ENCODE results near the gene MDGA2.

MDGA2 gene

DNA sequence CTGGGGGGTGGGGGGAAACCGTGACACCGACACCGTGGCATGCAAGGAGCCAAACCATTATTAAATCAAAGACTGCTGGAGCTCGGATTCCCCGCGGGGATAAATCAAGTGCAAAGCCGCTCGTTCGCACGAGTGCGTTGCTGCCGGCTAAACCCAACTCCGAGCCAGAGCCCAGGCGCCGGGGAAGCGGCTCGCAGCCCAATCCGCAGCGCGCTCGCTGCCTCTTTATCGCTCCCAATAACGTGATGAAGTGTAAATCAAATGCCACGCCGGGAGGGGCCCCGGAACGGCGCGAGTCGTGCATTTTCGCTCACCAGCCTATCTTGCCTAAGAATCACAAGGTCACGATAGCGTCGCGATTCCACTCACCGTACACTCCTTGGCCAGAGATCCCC is 1.3 kb downstream of the MDGA2 start:
- Mint-ChIP-seq H3K27ac (no peak overlapping the region), H3K36me3 (ENCODE audit: low read depth) (no peaks in the 10 kb centered on the region), H3K4me1 (peaks cover 14% of the 10 kb centered on the region), H3K9me3 (no peaks in the 10 kb centered on the region), H3K4me3 (peak overlapping the region; percentile 83 to 96 (median 87)), H3K27me3 (ENCODE audit: low read depth) (peaks cover 60% of the 10 kb centered on the region)
- TF ChIP-seq, protein P1, sequence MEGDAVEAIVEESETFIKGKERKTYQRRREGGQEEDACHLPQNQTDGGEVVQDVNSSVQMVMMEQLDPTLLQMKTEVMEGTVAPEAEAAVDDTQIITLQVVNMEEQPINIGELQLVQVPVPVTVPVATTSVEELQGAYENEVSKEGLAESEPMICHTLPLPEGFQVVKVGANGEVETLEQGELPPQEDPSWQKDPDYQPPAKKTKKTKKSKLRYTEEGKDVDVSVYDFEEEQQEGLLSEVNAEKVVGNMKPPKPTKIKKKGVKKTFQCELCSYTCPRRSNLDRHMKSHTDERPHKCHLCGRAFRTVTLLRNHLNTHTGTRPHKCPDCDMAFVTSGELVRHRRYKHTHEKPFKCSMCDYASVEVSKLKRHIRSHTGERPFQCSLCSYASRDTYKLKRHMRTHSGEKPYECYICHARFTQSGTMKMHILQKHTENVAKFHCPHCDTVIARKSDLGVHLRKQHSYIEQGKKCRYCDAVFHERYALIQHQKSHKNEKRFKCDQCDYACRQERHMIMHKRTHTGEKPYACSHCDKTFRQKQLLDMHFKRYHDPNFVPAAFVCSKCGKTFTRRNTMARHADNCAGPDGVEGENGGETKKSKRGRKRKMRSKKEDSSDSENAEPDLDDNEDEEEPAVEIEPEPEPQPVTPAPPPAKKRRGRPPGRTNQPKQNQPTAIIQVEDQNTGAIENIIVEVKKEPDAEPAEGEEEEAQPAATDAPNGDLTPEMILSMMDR (IDR thresholded peaks at IDR 0.05; ENCODE audit: unreplicated experiment in 3 of 3) = no peak

DNA sequence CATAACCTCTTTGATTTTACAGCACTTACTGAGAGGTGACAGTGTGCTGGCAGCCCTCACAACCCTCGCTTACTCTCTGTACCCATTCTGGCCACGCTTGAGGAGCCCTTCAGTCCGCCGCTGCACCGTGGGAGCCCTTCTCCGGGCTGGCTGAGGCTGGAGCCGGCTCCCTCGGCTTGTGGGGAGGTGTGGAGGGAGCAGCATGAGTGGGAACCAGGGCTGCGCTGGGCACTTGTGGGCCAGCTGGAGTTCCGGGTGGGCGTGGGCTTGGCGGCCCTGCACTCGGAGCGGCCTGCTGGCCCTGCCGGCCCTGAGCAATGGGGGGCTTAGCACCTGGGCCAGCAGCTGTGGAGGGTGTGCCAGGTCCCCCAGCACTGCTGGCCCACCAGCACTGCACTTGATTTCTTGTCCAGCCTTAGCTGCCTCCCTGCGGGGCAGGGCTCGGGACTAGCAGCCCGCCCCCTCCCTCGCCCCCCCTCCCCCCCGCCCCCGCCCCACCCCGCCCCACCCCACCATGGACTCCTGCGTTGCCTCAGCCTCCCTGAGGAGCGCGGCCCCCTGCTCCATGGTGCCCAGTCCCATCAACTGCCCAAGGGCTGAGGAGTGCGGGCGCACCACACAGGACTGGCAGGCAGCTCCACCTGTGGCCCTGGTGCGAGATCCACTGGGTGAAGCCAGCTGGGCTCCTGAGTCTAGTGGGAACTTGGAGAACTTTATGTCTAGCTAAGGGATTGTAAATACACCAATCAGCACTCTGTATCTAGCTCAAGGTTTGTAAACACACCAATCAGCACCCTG is 9.9 kb downstream of the MDGA2 start:
- Mint-ChIP-seq H3K27me3 (ENCODE audit: low read depth) (peaks cover 3% of the 10 kb centered on the region), H3K27ac (no peak overlapping the region), H3K9me3 (no peaks in the 10 kb centered on the region), H3K4me1 (no peaks in the 10 kb centered on the region), H3K4me3 (no peak overlapping the region), H3K36me3 (ENCODE audit: low read depth) (no peaks in the 10 kb centered on the region)
- TF ChIP-seq, protein P1 (IDR thresholded peaks at IDR 0.05; ENCODE audit: unreplicated experiment in 3 of 3) = no peak

DNA sequence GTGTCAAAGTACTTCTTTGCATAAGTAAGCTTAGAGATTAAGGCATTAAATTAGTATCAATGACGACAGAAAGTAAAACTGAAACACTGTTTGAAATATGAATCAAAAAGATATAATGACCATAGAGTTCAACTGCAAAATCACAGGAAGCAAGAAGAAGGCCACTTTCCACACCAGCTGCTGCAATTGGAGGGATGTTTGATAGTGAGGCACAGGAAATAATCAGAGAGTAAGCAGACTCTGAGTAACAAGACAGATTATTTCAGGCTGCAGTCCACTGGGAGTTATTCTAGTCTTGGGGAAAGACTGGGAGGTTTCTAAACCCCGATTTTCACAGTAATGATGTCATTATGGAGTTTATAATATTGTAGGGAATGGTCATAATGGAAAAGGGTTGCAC is 12.9 kb downstream of the MDGA2 start:
- Mint-ChIP-seq H3K36me3 (ENCODE audit: low read depth) (no peaks in the 10 kb centered on the region), H3K27me3 (ENCODE audit: low read depth) (peaks cover 3% of the 10 kb centered on the region), H3K27ac (no peak overlapping the region), H3K4me3 (no peak overlapping the region), H3K4me1 (no peaks in the 10 kb centered on the region), H3K9me3 (no peaks in the 10 kb centered on the region)
- TF ChIP-seq, protein P1 (IDR thresholded peaks at IDR 0.05; ENCODE audit: unreplicated experiment in 3 of 3) = no peak

DNA sequence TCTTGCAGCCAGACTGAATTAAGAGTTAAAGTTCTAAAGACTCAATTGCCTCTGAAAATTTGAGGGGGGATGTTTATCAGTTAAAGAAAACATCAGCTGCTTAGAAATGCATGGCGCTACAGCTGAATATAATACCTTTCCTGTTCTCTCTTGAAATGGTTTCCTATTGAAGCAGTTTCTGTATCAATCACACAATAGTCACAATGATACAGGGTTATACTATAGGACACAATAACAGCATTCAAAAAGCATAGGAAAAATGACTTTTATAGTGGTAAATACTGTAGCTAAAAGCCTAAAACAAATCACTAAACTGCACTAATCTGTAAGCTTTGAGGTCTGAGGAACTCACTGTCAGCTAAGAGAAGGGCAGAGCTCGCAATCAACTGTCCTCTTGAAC is 15.2 kb downstream of the MDGA2 start:
- Mint-ChIP-seq H3K27me3 (ENCODE audit: low read depth) (peaks cover 3% of the 10 kb centered on the region), H3K27ac (no peak overlapping the region), H3K4me1 (no peaks in the 10 kb centered on the region), H3K9me3 (no peaks in the 10 kb centered on the region), H3K4me3 (no peak overlapping the region), H3K36me3 (ENCODE audit: low read depth) (no peaks in the 10 kb centered on the region)
- TF ChIP-seq, protein P1 (IDR thresholded peaks at IDR 0.05; ENCODE audit: unreplicated experiment in 3 of 3) = no peak

DNA sequence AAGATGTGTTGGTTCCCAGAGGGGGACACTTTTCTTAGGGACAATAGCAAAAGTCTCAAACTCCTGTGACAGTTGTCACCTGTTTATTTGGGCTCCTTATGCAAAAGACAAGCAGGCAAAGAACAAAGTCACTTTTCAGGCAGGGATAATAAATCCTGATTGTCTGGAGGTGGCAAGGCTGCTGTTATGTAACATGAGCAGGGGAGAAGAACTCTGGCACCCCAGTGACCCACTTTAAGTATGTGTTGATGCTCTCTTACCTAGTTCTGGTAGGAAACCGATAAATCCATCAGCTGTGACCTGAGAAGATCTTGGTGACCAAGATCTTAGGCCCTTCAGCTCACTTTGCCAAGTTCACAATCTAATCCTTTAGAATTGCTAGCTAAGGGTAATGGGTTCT is 17.4 kb downstream of the MDGA2 start:
- Mint-ChIP-seq H3K27ac (no peak overlapping the region), H3K36me3 (ENCODE audit: low read depth) (no peaks in the 10 kb centered on the region), H3K27me3 (ENCODE audit: low read depth) (no peaks in the 10 kb centered on the region), H3K4me1 (no peaks in the 10 kb centered on the region), H3K4me3 (no peak overlapping the region), H3K9me3 (no peaks in the 10 kb centered on the region)
- TF ChIP-seq, protein P1 (IDR thresholded peaks at IDR 0.05; ENCODE audit: unreplicated experiment in 3 of 3) = no peak

DNA sequence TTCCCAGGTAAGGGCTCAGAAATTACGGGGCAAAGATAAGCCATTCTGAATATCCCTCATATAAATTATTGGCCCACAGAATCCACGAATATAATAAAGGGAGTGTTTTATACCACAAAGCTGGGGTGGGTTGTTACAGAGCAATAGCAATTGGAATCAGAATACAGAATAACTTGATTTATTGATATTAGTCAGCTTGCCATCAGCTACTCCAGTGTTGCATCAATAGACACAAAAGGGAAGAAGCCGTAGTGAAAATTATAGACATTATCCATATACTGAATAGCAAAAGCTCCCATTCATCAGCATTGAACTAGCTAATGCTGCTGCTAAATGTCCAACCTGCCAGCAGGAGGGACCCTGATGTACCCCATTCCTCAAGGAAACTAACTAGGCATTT is 18.3 kb downstream of the MDGA2 start:
- Mint-ChIP-seq H3K27ac (no peak overlapping the region), H3K9me3 (no peaks in the 10 kb centered on the region), H3K27me3 (ENCODE audit: low read depth) (no peaks in the 10 kb centered on the region), H3K4me3 (no peak overlapping the region), H3K4me1 (no peaks in the 10 kb centered on the region), H3K36me3 (ENCODE audit: low read depth) (no peaks in the 10 kb centered on the region)
- TF ChIP-seq, protein P1 (IDR thresholded peaks at IDR 0.05; ENCODE audit: unreplicated experiment in 3 of 3) = no peak
